HG02571 (cell line): ENCODE results near the gene CFAP251.

Source experiments
- ATAC-seq: cut with Tn5 transposase; IDR thresholded peaks from one replicate; pipeline ENCODE4 v1.9.1; 2021; ENCODE audit warnings: mild to moderate bottlenecking, moderate library complexity; ENCODE audit not compliant: unreplicated experiment

CFAP251 gene

DNA sequence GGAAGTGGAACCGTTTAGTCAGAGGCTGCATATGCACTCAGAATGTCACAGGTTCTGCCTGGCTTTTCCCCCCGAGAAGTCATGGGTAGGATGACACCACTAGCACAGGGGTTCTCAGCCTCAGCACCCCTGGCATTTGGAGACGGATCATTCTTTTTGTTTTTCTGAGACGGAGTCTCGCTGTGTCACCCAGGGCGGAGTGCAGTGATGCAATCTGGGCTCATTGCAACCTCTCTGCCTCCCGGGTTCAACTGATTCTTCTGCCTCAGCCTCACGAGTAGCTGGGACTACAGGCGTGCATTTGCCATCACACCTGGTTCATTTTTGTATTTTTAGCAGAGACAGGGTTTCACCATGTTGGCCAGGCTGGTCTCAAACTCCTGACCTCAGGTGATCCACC lies 131.4 kb downstream of the CFAP251 start:
- no peak for ATAC-seq

DNA sequence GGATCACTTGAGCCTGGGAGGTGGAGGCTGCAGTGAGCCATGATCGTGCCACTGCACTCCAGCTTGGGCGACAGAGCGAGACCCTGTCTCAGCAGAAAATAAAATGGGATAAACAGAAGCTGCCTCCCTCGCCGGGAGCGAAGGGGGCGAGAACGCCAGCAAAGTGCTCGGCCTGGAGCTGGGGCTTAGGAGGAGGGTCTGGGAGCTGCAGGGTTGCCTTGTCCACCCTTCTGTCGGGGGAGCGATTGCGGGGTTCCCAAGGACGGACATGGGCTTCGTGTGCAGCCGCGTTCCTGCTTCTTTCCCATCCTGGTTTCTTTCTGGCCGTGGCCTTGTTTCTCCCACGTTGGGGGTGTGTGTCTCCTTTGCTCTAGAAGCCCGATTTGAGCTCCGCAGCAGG lies 132.3 kb downstream of the CFAP251 start:
- ATAC-seq, result no peak

DNA sequence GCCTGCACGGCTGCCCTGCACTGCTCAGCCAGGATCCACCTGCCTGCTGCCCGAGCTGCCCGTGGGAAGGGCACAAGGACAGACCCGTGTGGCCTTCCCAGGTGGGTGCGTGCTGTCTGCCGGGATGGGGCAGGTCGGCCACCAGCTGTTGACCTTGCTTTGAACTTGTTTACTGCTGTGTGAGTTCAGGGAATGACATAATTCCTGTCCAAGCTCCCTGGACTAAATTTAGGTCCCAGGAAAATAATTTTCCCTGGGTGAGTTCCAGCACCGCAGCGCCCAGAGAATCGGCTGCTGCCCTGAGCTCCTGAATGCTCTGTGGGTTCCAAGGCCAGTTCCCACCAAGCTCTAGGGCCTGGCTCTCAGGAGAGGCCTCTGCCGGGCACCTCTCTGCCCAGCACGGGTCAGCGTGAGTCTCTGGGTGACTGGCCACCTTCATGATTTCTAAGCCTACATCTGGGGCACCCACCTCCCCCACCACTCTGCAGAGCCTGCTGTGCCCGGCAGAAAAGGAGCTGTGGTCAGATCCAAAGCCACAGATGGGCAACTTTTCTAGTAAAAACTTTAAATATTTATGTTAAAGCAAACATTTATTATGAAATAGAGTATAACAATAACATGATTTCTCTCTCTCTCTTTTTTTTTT lies 133.0 kb downstream of the CFAP251 start:
- ATAC-seq, result no peak

DNA sequence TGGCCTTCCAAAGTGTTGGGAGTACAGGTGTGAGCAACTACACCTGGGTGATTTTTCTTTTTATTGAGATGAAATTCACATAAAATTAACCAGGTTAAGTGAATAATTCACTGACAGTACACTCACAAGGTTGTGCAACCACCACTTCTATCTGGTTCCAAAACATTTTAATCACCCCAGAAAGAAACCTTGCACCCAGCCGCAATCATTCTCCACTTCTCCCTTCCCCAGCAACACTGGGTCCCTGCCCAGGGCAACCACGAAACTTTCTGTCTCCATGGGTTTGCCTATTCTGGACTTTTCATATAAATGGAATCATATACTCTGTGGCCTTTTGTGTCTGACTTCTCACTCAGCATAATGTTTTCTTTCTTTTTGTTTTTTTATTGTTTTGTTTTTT lies 133.9 kb downstream of the CFAP251 start:
- no peak for ATAC-seq
